GM18951 (cell line): Measurements from ENCODE around the gene CPT1A.

Experiments
- POLR2A ChIP-seq: IDR thresholded peaks from 4 replicates; pipeline ENCODE4 v1.6.1; 2011; ENCODE audit warnings: mild to moderate bottlenecking; ENCODE audit not compliant: insufficient read length, insufficient read depth; ENCODE audit errors: extremely low read depth
- in situ Hi-C: fragments of 300-500 bp; cut with MboI; formaldehyde crosslinking; loops from one replicate; pipeline ENCODE4 v1.12.0; 2022; ENCODE audit warnings: low sequenced_read_pairs, mixed read lengths, inconsistent platforms; ENCODE audit not compliant: unreplicated experiment

CPT1A gene

DNA sequence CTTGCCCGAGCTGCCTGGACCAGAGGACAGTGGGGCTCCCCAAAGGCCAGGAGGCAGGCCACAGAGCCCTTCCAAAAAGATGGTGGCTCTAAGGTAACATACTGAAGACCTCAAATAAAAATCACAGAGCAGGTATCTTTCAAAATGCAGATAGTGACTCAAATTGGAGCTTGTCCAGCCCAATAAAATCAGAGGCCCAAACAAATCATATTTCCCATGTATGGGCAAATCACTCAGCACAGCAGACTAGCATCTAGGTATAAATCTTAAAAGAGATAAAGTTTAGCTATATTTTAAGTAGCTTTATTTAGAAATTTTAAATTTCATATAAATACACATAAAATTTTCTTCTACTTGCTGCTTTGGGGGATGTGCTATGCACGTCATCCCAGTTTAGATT, 93.7 kb downstream of the CPT1A start:
- TF ChIP-seq POLR2A: no peak
- in situ Hi-C loops: no loop called here

- no peak for TF ChIP-seq POLR2A
- in situ Hi-C loops: no loop called here
Measured at GRCh38 chr11:68743539-68743938, 98.2 kb downstream of the CPT1A start.

GRCh38 chr11:68741463-68741862, 100.3 kb downstream of the CPT1A start:
- TF ChIP-seq POLR2A: no peak
- in situ Hi-C loops: no loop called here

DNA sequence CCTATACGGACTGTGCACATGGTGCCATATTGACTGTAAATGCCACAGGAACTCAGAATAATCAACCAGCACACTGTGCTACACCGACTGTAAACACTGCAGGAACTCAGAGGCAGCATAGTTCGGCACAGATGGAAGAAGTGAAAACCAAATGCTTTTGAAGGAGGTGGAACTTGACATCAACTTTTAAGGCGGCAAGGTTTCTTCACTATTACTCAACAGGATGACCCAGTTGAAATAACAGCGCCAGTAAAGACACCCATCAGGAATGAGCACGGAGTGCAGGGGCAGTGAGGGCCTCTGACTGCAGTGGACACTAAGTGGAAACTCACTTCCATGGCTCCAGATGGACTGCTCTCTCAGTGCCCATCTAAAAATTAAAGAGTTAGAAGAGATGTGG, 106.1 kb downstream of the CPT1A start:
- no peak for TF ChIP-seq POLR2A
- in situ Hi-C loops: no loop called here

GRCh38 chr11:68735125-68735524, 106.6 kb downstream of the CPT1A start:
- in situ Hi-C loops: no loop called here
- no peak for TF ChIP-seq POLR2A

DNA sequence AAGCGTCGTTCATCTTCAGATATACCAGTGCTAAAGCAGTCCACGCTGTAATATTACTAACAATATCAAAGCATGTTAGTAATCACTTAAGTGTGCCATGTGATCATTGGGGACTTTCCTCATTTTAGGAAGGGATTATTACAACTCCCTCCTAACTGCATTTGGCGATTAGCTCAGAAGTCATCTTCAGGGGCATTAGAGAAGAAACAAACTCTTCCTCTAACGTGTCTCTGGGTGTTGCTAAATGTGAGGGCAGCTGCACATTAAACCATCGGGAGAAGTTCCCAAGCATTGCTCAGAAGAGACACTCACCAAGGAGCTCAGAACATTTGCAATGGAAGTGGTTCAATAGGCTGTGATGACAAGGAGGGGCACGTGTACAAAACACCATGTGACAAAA, 107.6 kb downstream of the CPT1A start:
- no peak for TF ChIP-seq POLR2A

GRCh38 chr11:68727783-68728182, 113.9 kb downstream of the CPT1A start:
- in situ Hi-C loops: no loop called here

More for the DNA sequence above, 107.6 kb downstream of the CPT1A start:
- in situ Hi-C loops: no loop called here

DNA sequence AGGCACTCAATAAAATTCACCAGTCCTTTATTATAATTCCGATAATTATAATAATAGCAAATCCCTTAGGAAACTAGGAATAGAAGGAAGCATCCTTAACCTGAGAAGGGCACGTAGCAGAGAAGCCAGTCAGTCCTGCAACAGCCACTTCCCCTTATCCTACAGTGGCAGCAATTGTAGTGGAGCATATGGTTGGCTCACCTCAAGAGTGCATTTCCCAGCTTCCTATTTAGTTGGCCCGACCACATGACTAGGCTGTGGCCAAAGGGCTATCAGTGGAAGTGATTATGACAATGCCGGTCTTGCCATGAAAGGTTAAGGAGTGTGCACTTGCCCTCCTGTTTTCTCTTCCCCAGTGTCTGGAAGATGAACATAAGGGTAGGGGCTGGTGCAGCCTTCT, 117.4 kb downstream of the CPT1A start:
- TF ChIP-seq POLR2A: no peak
- in situ Hi-C loops: no loop called here

More at GRCh38 chr11:68727783-68728182, 113.9 kb downstream of the CPT1A start:
- no peak for TF ChIP-seq POLR2A

- in situ Hi-C loops: no loop called here
- no peak for TF ChIP-seq POLR2A
Measured at GRCh38 chr11:68722143-68722542, 119.6 kb downstream of the CPT1A start.

- no peak for TF ChIP-seq POLR2A
- in situ Hi-C loops: no loop called here
Measured at GRCh38 chr11:68721075-68721474, 120.6 kb downstream of the CPT1A start.

- in situ Hi-C loops: no loop called here
- TF ChIP-seq POLR2A: no peak
Measured at GRCh38 chr11:68715456-68716122, 126.1 kb downstream of the CPT1A start.

DNA sequence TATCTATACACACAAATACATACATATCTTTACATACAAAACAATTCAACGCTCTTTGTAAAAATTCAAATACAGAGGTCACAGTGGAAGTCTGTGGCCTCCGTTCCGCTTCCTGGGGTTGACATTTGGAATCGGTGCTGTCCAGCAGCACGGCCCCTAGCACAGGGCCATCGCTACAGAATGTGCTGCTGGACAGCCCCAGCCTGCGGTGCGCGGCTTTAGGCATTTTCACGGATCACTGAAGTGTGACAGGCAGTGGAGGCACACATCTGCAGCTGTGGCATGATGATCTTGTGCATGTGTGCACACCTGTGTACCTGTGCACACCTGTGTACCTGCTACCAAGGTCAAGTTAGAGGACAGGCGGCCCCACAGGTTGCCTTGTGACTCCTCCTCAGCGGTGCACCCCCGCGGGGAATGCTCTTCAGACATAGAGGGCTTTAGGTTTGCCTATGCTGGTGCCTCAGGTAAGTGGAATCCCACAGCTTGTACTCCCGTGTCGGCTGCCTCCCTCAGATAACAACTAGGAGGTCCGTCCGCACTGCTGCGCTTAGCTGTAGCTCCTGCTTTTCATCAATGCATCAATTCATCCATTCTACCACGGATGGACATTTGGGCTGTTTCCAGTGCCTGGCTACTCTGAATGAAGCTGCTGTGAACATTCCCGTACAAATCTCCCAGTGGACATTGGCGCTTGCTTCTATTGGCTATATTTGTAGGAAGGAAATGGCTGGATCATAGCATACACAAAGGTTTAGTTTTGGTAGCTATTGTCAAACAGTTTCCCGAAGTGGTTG, 127.5 kb downstream of the CPT1A start:
- in situ Hi-C loops: no loop called here
- TF ChIP-seq POLR2A: no peak

DNA sequence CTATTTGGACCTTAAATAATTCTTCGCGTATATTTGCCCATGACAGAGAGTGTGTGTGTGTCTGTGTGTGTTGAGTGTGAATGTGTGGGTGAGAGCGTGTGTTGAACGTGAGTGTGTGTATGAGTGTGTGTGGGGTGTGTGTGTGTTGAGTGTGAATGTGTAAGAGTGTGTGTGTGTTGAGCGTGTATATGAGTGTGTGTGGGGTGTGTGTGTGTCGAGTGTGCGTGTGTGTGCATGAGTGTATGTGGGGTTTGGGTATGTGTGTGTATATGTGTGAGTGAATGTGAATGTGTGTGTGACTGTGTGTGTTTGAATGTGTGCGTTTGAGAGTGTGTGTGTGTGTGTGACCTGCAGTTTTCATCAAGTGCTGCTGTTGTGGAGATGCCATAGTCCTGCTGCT, 130.6 kb downstream of the CPT1A start:
- TF ChIP-seq POLR2A: no peak
- in situ Hi-C loops: no loop called here

GRCh38 chr11:68710409-68710808, 131.3 kb downstream of the CPT1A start:
- no peak for TF ChIP-seq POLR2A
- in situ Hi-C loops: no loop called here

DNA sequence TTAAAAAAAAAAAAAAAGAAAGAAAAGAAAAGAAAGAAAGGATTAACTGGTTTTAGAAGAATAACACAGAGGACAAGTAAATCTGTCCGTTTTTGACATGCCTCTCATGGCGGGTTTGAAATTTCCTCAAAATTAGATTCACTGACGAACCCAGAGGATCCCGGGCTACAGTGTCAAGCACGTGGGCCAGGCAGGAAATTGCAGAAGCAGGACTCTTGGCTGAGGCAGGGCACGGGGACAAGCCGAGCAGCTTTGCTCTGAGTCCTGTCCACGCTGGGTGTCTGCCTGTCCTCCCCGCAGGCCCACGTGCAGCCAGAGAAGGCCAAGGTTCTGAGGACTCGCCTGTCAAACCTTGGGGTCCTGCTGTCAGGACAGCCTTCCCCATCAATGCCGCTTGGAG, 132.7 kb downstream of the CPT1A start:
- in situ Hi-C loops: no loop called here
- TF ChIP-seq POLR2A: no peak

GRCh38 chr11:68707527-68707926, 134.2 kb downstream of the CPT1A start:
- no peak for TF ChIP-seq POLR2A
- in situ Hi-C loops: no loop called here
